Endothelial cell of umbilical vein (primary cell): ENCODE results near the gene NUDC.

Experiments used
- EZH2 ChIP-seq: IDR thresholded peaks from 2 replicates; pipeline ENCODE4 v1.6.1; 2012; ENCODE audit warnings: borderline replicate concordance, low read depth, mild to moderate bottlenecking, moderate library complexity, low read length, inconsistent platforms; ENCODE audit not compliant: severe bottlenecking
- MYC ChIP-seq: IDR thresholded peaks from one replicate; pipeline ENCODE4 v1.6.1; 2011; ENCODE audit warnings: mild to moderate bottlenecking, low read depth, low read length
- TF ChIP-seq, protein P1 (sequence below), 2 donors: IDR thresholded peaks; 1 replicate in 1 of 2; 2 replicates in 1 of 2; pipeline ENCODE4 v1.5.1; 2011; ENCODE audit warnings: low read length in 2 of 2, mild to moderate bottlenecking in 2 of 2, moderate library complexity in 2 of 2, control low read depth in 1 of 2, inconsistent platforms in 1 of 2, low read depth in 1 of 2; ENCODE audit not compliant: insufficient read depth in 1 of 2; ENCODE audit errors: extremely low read depth in 1 of 2

DNA sequence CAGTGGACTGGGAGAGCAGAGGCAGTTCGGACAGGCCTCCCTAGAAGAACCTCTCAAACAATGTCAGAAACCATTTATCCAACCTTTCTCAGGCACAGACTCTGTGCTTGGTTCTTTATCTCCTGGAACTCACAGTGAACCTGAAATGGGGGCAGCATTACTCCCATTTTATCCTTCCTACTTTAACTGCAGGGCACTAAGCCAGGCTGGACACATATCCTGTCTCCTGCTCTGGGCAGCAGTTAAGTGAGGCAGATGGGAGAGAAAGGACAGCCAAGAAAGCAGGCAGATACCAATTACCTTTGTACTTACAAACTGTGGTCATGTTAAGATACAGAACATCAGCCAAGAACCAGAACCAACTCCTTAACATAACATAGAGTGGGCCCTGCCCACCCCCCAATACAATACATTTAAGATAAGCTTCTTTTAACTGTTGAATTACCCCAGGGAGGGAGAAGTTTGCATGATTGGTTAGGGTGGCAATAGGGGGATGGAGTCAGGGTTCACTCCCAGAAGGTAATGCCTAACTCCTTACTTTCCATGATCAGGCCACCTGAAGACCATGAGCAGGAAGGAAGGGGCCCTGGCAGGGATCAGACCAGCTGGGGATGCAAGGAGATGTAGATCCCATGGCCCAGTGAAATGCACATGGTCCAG, 27.9 kb downstream of the NUDC start:
- TF ChIP-seq EZH2 (no peak), MYC (no peak)
- TF ChIP-seq, protein P1, sequence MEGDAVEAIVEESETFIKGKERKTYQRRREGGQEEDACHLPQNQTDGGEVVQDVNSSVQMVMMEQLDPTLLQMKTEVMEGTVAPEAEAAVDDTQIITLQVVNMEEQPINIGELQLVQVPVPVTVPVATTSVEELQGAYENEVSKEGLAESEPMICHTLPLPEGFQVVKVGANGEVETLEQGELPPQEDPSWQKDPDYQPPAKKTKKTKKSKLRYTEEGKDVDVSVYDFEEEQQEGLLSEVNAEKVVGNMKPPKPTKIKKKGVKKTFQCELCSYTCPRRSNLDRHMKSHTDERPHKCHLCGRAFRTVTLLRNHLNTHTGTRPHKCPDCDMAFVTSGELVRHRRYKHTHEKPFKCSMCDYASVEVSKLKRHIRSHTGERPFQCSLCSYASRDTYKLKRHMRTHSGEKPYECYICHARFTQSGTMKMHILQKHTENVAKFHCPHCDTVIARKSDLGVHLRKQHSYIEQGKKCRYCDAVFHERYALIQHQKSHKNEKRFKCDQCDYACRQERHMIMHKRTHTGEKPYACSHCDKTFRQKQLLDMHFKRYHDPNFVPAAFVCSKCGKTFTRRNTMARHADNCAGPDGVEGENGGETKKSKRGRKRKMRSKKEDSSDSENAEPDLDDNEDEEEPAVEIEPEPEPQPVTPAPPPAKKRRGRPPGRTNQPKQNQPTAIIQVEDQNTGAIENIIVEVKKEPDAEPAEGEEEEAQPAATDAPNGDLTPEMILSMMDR (IDR thresholded peaks at IDR 0.05; ENCODE audit: extremely low read depth in 1 of 2, insufficient read depth in 1 of 2, low read depth in 1 of 2, low read length in 2 of 2): no peak
